Stimulated activated memory B cell treated with anti-CD40 and anti-IgM and Interleukin-4, amounts not matched to agents 10 μg/mL and 1 μg/mL and 100 μg/mL, for 72 hours (primary cell): ENCODE measurements around the gene PRPH.
"Not testable (repeated sequence)": the region's sequence is repeated elsewhere in the genome, so short reads cannot be mapped to it uniquely, and the experiment has no call there.

ENCODE experiments used
- ATAC-seq: fragments of 150-1000 bp; cut with Tn5 transposase; 2 replicates; pipeline ENCODE4 v1.10.0; 2021
- H3K27ac Mint-ChIP-seq: one replicate; pipeline ENCODE4 v1.8.0; 2022; ENCODE audit warnings: mild to moderate bottlenecking, mixed read lengths
- H3K27me3 Mint-ChIP-seq: one replicate; pipeline ENCODE4 v1.8.0; 2022; ENCODE audit warnings: mixed read lengths
- H3K36me3 Mint-ChIP-seq: one replicate; pipeline ENCODE4 v1.8.0; 2022; ENCODE audit warnings: mixed read lengths
- H3K4me1 Mint-ChIP-seq: one replicate; pipeline ENCODE4 v1.8.0; 2022; ENCODE audit warnings: mixed read lengths
- H3K4me3 Mint-ChIP-seq: one replicate; pipeline ENCODE4 v1.8.0; 2022; ENCODE audit warnings: mild to moderate bottlenecking, moderate library complexity, mixed read lengths
- H3K9me3 Mint-ChIP-seq: one replicate; pipeline ENCODE4 v1.8.0; 2022; ENCODE audit warnings: mixed read lengths

The PRPH gene

GRCh38 chr12:49295082-49295936, at the start of gene PRPH:
Gene PRPH, plus strand, starts transcription at chr12:49295147. Its CDS starts 54 bp downstream, at chr12:49295201.
- no peaks in the 10 kb centered on the region for H3K9me3 Mint-ChIP-seq
- no peak within 1 kb of the TSS for H3K27ac Mint-ChIP-seq
- peaks cover 70% of the 10 kb centered on the region for H3K27me3 Mint-ChIP-seq
- peaks cover 29% of the 10 kb centered on the region for H3K4me1 Mint-ChIP-seq
- ATAC-seq, result no peak
- H3K36me3 Mint-ChIP-seq, result no peaks in the 10 kb centered on the region
- peak within 1 kb of the TSS; percentile 26 for H3K4me3 Mint-ChIP-seq

GRCh38 chr12:49251357-49251756, 43.6 kb upstream of the PRPH start:
- Mint-ChIP-seq H3K27me3 (no peaks in the 10 kb centered on the region), H3K4me1 (peaks cover 5% of the 10 kb centered on the region), H3K27ac (no peak overlapping the region), H3K9me3 (no peaks in the 10 kb centered on the region), H3K4me3 (no peak overlapping the region), H3K36me3 (no peaks in the 10 kb centered on the region)
- ATAC-seq, result no peak

- no peak for ATAC-seq
- H3K4me1 Mint-ChIP-seq, result peaks cover 5% of the 10 kb centered on the region
Observed at GRCh38 chr12:49253033-49253623, 41.8 kb upstream of the PRPH start.

GRCh38 chr12:49255456-49255855, 39.5 kb upstream of the PRPH start:
- not testable (repeated sequence) for H3K4me3 Mint-ChIP-seq, H3K27ac Mint-ChIP-seq, ATAC-seq, H3K9me3 Mint-ChIP-seq, H3K36me3 Mint-ChIP-seq, H3K4me1 Mint-ChIP-seq, H3K27me3 Mint-ChIP-seq

More at GRCh38 chr12:49253033-49253623, 41.8 kb upstream of the PRPH start:
- Mint-ChIP-seq H3K27ac (no peak overlapping the region), H3K4me3 (no peak overlapping the region), H3K27me3 (no peaks in the 10 kb centered on the region), H3K9me3 (no peaks in the 10 kb centered on the region), H3K36me3 (no peaks in the 10 kb centered on the region)

GRCh38 chr12:49255857-49256637, 38.9 kb upstream of the PRPH start:
- Mint-ChIP-seq H3K9me3 (no peaks in the 10 kb centered on the region), H3K4me1 (peaks cover 5% of the 10 kb centered on the region), H3K27ac (no peak overlapping the region), H3K36me3 (no peaks in the 10 kb centered on the region), H3K4me3 (no peak overlapping the region), H3K27me3 (no peaks in the 10 kb centered on the region)
- no peak for ATAC-seq

GRCh38 chr12:49257508-49258184, 37.3 kb upstream of the PRPH start:
- H3K9me3 Mint-ChIP-seq, H3K27ac Mint-ChIP-seq, H3K27me3 Mint-ChIP-seq, ATAC-seq, H3K4me3 Mint-ChIP-seq, H3K4me1 Mint-ChIP-seq, H3K36me3 Mint-ChIP-seq: not testable (repeated sequence)

GRCh38 chr12:49259452-49259851, 35.5 kb upstream of the PRPH start:
- Mint-ChIP-seq H3K9me3 (no peaks in the 10 kb centered on the region), H3K27ac (no peak overlapping the region), H3K4me1 (no peaks in the 10 kb centered on the region), H3K27me3 (no peaks in the 10 kb centered on the region), H3K36me3 (no peaks in the 10 kb centered on the region), H3K4me3 (no peak overlapping the region)
- ATAC-seq, result no peak

- no peak for ATAC-seq
- Mint-ChIP-seq H3K36me3 (no peaks in the 10 kb centered on the region), H3K27ac (no peak overlapping the region), H3K27me3 (no peaks in the 10 kb centered on the region), H3K4me3 (no peak overlapping the region), H3K4me1 (no peaks in the 10 kb centered on the region), H3K9me3 (no peaks in the 10 kb centered on the region)
Observed at GRCh38 chr12:49260166-49260565, 34.8 kb upstream of the PRPH start.

GRCh38 chr12:49260571-49261363, 34.2 kb upstream of the PRPH start:
- Mint-ChIP-seq H3K27me3 (no peaks in the 10 kb centered on the region), H3K4me3 (no peak overlapping the region), H3K4me1 (no peaks in the 10 kb centered on the region), H3K27ac (no peak overlapping the region), H3K9me3 (no peaks in the 10 kb centered on the region), H3K36me3 (no peaks in the 10 kb centered on the region)
- no peak for ATAC-seq

- H3K4me1 Mint-ChIP-seq, result peaks cover under 1% of the 10 kb centered on the region
- H3K9me3 Mint-ChIP-seq, result no peaks in the 10 kb centered on the region
- ATAC-seq, result no peak
- no peaks in the 10 kb centered on the region for H3K27me3 Mint-ChIP-seq
- no peaks in the 10 kb centered on the region for H3K36me3 Mint-ChIP-seq
- no peak overlapping the region for H3K4me3 Mint-ChIP-seq
- H3K27ac Mint-ChIP-seq, result no peak overlapping the region
Observed at GRCh38 chr12:49261721-49262120, 33.2 kb upstream of the PRPH start.

GRCh38 chr12:49263400-49263763, 31.6 kb upstream of the PRPH start:
- H3K9me3 Mint-ChIP-seq, result no peaks in the 10 kb centered on the region
- H3K36me3 Mint-ChIP-seq, result no peaks in the 10 kb centered on the region
- peaks cover 16% of the 10 kb centered on the region for H3K4me1 Mint-ChIP-seq
- H3K27ac Mint-ChIP-seq, result no peak overlapping the region
- peak overlapping the region; percentile 80 for H3K4me3 Mint-ChIP-seq
- ATAC-seq, result no peak
- H3K27me3 Mint-ChIP-seq, result no peaks in the 10 kb centered on the region

GRCh38 chr12:49264466-49264872, 30.5 kb upstream of the PRPH start:
- Mint-ChIP-seq H3K36me3 (peaks cover 5% of the 10 kb centered on the region), H3K4me3 (peak overlapping the region; percentile 91), H3K4me1 (peaks cover 20% of the 10 kb centered on the region), H3K9me3 (no peaks in the 10 kb centered on the region), H3K27ac (peak overlapping the region; percentile 93), H3K27me3 (no peaks in the 10 kb centered on the region)
- peak; percentile 74 for ATAC-seq

- H3K4me1 Mint-ChIP-seq, result peaks cover 20% of the 10 kb centered on the region
- H3K4me3 Mint-ChIP-seq, result peak within 1 kb of the TSS; percentile 91
- H3K9me3 Mint-ChIP-seq, result no peaks in the 10 kb centered on the region
- ATAC-seq, result peak; percentile 98
- H3K27ac Mint-ChIP-seq, result peak within 1 kb of the TSS; percentile 93
- peaks cover 12% of the 10 kb centered on the region for H3K36me3 Mint-ChIP-seq
- no peaks in the 10 kb centered on the region for H3K27me3 Mint-ChIP-seq
Observed at GRCh38 chr12:49264873-49265792, 29.8 kb upstream of the PRPH start, which contains the start of gene TUBA1C. Gene TUBA1C, plus strand, starts transcription at chr12:49265082. Its CDS starts 100 bp downstream, at chr12:49265182.
